GM23338 (cell line): ENCODE measurements around the gene PBX3.

Experiments used
- EZH2 ChIP-seq: fragments of 200-600 bp; sonication (generic); IDR thresholded peaks from one replicate; pipeline ENCODE4 v1.8.0; 2017; ENCODE audit warnings: antibody characterized with exemption, mild to moderate bottlenecking, low read depth; ENCODE audit not compliant: unreplicated experiment
- NANOG ChIP-seq: IDR thresholded peaks from 2 replicates; pipeline ENCODE4 v1.6.1; 2016; ENCODE audit warnings: antibody characterized with exemption, borderline replicate concordance
- POLR2AphosphoS5 ChIP-seq: IDR thresholded peaks from 2 replicates; pipeline ENCODE4 v1.6.1; 2016; ENCODE audit warnings: antibody characterized with exemption, low read depth
- TF ChIP-seq, protein P1 (sequence below), 2 experiments: fragments of 200-600 bp in 1 of 2; sonication (generic) in 1 of 2; conservative IDR thresholded peaks; 2 replicates each; pipeline versions ENCODE4 v1.5.1 to v1.6.1; 2016 to 2017; ENCODE audit warnings: antibody characterized with exemption in 2 of 2, low read depth in 2 of 2, mild to moderate bottlenecking in 2 of 2, moderate library complexity in 1 of 2

DNA sequence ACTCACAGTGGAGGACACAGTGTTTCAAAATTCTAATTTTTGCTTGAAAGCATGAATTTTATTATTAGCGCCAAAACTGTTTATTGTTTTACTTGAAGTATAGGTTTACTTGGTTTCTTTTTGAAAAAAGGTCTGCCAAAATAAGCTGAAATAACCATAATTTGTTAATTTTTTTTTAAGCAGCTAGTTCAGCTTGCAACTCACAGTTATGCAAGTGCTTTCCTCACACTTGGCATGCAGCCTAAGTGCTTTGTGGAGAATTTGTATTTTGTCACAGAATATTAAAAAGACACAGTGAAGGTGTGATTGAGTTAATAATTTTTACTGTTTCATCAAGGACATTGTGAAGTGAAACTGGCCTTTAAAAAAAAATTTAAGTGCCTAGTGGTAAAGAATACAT is 21.6 kb downstream of the PBX3 start:
- TF ChIP-seq, protein P1, sequence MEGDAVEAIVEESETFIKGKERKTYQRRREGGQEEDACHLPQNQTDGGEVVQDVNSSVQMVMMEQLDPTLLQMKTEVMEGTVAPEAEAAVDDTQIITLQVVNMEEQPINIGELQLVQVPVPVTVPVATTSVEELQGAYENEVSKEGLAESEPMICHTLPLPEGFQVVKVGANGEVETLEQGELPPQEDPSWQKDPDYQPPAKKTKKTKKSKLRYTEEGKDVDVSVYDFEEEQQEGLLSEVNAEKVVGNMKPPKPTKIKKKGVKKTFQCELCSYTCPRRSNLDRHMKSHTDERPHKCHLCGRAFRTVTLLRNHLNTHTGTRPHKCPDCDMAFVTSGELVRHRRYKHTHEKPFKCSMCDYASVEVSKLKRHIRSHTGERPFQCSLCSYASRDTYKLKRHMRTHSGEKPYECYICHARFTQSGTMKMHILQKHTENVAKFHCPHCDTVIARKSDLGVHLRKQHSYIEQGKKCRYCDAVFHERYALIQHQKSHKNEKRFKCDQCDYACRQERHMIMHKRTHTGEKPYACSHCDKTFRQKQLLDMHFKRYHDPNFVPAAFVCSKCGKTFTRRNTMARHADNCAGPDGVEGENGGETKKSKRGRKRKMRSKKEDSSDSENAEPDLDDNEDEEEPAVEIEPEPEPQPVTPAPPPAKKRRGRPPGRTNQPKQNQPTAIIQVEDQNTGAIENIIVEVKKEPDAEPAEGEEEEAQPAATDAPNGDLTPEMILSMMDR (conservative IDR thresholded peaks at IDR 0.05; ENCODE audit: low read depth in 2 of 2) = no peak
- TF ChIP-seq POLR2AphosphoS5 (no peak), EZH2 (no peak), NANOG (no peak)
